ENCODE data around the gene TMEM272.

Gene TMEM272

GRCh38 chr13:51823863-51824262, 21.1 kb downstream of the TMEM272 start:
- DNase-seq = no peak

DNA sequence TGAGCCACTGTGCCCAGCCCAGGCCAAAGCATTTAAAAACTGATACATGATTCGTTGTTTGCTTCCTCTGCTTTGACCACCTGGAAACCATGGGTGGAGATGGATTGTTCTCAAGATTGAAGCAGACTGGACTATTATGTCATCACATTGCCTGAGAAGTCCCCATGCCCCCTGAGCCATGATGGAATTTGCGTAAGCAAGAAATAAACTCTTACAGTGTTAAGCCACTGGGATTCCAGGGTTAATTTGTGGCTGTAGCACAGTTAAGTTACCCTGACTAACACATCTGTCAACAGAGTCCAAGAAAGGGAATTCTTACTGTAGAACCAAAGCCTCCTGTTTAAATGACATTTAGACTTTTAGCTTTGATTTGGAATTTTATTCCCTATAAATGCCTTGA, 21.6 kb downstream of the TMEM272 start:
- DNase-seq = no peak

GRCh38 chr13:51822106-51822815, 22.7 kb downstream of the TMEM272 start:
- no peak for DNase-seq

DNA sequence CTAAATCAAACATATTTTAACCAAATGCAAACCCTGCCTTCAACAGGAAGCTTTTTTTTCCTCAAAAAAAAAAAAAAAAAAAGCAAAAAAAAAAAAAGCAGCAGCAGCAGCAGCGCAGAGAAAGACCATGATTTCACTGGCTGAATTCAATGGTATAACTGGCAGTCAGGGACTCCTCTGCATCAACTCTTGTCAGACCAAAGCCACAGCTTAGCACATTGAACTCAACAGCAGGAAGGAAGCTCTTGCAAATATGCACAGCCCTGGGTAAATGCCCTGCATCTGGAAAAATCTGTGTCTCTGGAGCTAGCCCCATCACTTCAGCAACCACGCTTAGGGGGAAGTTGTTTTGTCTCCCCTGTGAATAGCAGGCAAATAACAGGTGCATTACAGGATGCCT, 23.4 kb downstream of the TMEM272 start:
- DNase-seq = no peak

- DNase-seq = no peak
These were observed 24.9 kb downstream of the TMEM272 start for GRCh38 chr13:51820016-51820597.

DNA sequence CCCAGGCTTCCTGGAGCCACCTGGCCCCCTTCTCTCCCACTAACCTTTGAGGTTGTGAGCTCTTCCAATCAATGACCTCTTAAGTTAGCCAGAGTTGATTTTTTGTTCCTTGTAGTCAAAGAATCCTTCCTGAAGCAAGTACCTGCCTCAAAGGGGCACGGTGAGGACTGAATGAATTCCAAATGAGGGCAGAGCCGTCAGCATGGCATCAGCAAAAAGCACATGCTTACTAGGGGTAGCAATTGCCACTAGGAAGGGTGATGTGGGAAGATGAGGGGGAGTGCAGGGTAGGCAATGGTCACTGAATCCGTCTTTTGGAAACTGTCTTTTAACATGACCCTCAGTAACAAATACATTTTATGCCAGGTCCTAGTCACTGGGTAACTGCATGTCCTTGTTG, 25.4 kb downstream of the TMEM272 start:
- no peak for DNase-seq

- DNase-seq = no peak
These were observed 26.0 kb downstream of the TMEM272 start for GRCh38 chr13:51818781-51819511.

GRCh38 chr13:51818276-51818675, 26.7 kb downstream of the TMEM272 start:
- DNase-seq = no peak

- no peak for DNase-seq
These were observed 27.3 kb downstream of the TMEM272 start for GRCh38 chr13:51817717-51818116.

DNA sequence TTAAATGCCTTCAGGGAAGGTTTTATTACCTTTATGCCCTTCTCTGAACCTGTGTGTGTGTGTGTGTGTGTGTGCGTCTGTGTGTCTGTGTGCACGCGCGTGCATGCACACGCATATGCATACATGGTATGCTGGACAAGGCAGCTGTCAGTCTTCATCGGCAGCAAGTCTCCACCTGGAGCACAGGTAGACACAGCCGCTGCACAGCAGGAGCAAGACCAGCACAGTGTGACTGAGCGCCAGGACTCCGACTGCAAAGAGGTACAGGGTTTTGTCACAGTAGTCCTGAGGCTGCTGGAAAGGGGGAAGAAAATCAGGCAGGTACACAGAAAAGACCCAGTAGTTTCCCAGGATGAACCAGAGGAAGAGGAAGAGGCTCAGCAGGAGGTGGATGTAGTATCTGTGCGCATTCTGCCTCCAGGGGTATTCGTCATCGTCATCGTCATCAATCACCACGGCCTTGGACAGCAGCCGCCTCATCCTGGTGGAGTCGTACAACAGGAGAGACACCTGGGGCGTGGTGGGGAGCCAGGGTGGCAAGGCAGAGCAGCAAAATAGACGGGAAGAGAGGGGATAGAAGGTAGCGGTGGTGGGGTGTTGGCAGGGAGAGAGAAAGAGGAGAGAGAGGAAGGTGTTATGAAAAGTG, 28.2 kb downstream of the TMEM272 start:
- no peak for DNase-seq

- DNase-seq = no peak
These were observed 29.1 kb downstream of the TMEM272 start for GRCh38 chr13:51815848-51816247.

- peak; percentile 13 to 55 (median 31) for DNase-seq
These were observed 29.9 kb downstream of the TMEM272 start for GRCh38 chr13:51814825-51815650.

- DNase-seq = no peak
These were observed 30.9 kb downstream of the TMEM272 start for GRCh38 chr13:51814071-51814470.

DNA sequence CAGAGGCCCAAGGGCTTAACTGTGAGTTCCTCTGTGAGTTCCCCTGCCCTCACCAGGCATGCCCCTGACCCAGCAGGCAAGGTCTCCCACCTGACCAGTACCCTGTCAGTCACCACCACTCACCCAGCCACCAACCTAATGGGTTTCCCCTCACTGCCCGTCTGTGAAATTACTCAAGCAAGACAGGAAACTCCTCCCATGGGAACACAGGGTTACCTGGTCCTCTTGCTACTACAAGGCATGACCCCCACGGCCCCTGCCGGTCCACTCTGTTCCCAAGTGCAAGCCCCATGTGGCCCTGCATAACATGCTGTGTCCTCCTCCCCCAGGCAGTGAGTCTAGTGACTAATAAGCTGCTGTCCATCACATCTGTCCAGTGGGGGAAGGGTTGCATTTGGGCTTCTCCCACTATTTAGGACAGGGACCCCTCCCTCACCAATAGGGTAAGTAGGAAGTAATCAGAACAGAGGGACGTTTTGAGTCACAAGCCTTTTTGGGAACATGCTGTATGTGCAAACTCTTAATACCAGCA, 33.0 kb downstream of the TMEM272 start:
- no peak for DNase-seq

DNA sequence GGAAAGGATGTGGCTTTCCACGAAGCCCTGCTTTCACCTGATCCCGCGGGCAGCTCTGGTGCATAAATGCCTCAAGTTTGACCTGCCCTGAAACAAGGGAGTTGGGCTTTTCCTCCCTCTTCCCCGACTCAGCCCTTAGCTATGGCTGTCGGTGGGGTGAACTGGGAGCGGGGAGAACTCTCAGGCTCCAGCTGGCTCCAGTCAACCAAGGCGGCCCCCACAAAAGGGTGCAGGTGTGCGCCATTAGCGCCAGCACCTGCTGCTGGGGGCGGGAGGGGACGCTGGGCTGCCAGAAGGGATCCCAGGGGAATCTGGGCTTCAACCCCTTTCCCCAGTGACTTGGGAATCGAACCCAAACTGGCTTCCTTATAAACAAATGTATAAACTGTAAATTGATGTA, 33.9 kb downstream of the TMEM272 start:
- no peak for DNase-seq

DNA sequence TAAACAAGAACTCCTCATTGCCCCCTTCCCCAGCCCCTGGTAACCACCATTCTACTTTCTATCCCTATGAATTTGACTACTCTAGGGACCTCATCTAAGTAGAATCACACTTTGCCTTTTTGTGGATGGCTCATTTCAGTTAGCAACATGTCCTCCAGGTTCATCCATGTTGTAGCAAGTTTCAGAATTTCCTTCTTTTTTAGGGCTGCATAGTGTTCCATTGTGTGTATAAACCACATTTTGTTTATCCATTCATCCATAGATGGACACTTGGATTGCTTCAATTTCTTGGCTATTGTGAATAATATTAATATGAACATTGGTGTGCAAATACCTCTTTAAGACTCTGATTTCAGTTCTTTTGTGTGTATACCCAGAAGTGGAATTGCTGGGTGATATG, 36.2 kb downstream of the TMEM272 start:
- DNase-seq = no peak

DNA sequence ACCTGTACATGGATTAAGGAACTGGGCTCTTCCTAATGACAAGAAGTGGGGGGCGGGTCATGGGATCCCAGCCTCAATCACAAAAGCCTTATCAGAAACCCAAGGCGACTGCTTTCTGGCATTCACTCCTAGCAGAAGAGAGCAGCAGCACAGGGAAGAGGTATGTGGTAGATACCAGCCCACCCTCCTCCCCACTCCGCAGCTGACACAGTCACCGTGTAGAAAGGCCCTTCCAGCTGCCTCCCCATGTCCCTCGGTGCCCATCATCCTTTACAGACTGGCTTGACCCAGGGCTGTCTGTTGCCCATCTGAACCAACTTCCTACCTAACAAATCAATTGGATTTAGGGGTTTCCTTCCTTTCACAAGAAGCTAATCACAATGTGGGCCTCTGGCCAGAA, 37.9 kb downstream of the TMEM272 start:
- no peak for DNase-seq

DNA sequence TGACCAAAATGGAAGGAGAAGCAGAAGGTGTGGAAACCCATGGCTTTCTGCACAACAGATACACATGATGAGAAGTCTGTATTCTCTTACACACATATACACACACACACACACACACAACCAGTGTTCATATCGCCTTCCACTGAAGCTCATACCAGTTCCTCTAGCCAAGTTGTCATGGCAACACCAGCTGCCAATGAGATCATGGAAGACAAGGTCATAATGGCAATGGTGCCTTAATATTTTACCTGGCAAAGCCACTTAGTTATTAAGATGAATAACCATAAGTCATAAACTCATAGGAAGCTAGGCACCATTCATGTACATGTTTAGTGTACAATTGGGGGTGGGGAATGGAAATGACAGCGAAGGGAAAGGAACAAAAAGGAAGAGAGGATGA, 38.4 kb downstream of the TMEM272 start:
- DNase-seq = no peak

DNA sequence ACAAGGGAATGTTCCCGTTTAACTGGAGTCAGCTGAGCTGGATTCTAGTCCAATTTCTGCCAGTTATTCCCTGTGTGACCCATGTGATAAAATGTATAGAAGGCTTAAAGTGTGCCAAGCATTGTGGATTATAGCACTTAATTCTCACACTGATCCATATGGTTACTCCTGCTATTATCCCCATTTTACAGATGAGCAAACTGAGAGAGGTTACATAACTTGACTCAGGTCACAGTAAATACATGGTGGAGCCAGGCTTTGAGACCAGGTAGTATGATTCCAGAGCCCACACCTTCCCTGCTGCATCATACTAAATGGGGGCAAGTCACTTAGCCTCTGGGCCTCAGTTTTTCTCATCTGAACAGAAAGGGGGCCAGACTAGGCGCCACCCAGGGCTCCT, 39.1 kb downstream of the TMEM272 start:
- DNase-seq = no peak

GRCh38 chr13:51805313-51805712, 39.7 kb downstream of the TMEM272 start:
- DNase-seq = no peak

GRCh38 chr13:51804295-51805172, 40.4 kb downstream of the TMEM272 start:
- DNase-seq = peak in 1 of 4 experiments; percentile 14

Data from activated CD4-positive, CD25-positive, alpha-beta regulatory T cell (primary cell).